Caco-2 (cell line): ENCODE results near the gene CCZ1. TPM values are rescaled to one million over a fixed set of nuclear protein-coding genes. Genes with fewer than 3 reads are reported as not detected.
"Not testable (repeated sequence)": the region's sequence is repeated elsewhere in the genome, so short reads cannot be mapped to it uniquely, and the experiment has no call there.

Experiments used
- BruUV-seq: library from RNA; stranded (reverse); fragments of 400-500 nt; replicated peaks from 2 replicates; lab custom pipeline; 2021; lab: Mats Ljungman, UMichigan
- CTCF ChIA-PET: fragments of 300-600 bp; sonication (Branson Sonifier 250); formaldehyde crosslinking; loops from one replicate; lab custom pipeline; 2022; ENCODE audit warnings: antibody characterized with exemption; lab: Charles Lee
- POLR2A ChIA-PET: fragments of 300-600 bp; sonication (Branson Sonifier 250); formaldehyde crosslinking; loops from one replicate; lab custom pipeline; 2022; ENCODE audit warnings: antibody characterized with exemption; lab: Charles Lee
- DNase-seq, 2 experiments: peaks; one replicate each; pipeline versions ENCODE4 v3.0.0 to v3.0.0-alpha.2; 2020 to 2022
- H3K27me3 ChIP-seq: replicated peaks from 2 replicates; pipeline ENCODE4 v1.6.0; 2011; ENCODE audit warnings: low read length; ENCODE audit not compliant: control insufficient read depth, insufficient read depth
- H3K36me3 ChIP-seq: 2 replicates; pipeline ENCODE4 v1.5.1; 2011; ENCODE audit warnings: low read length; ENCODE audit not compliant: control insufficient read depth, insufficient read depth
- H3K4me1 ChIP-seq: fragments of 250-450 bp; sonication (Bioruptor Pico); 2 replicates; pipeline ENCODE4 v1.5.1; 2020; ENCODE audit warnings: mild to moderate bottlenecking
- H3K4me3 ChIP-seq: 2 replicates; pipeline ENCODE4 v1.5.1; 2011; ENCODE audit warnings: low read depth, mild to moderate bottlenecking, control low read depth, low read length
- H3K9me3 ChIP-seq: fragments of 250-450 bp; sonication (Bioruptor Pico); 2 replicates; pipeline ENCODE4 v1.5.1; 2020; ENCODE audit warnings: mild to moderate bottlenecking, moderate library complexity
- H3K27ac Mint-ChIP-seq: one replicate; pipeline ENCODE4 v1.8.0; 2022; ENCODE audit warnings: mixed read lengths; ENCODE audit not compliant: unreplicated experiment
- H3K27me3 Mint-ChIP-seq: one replicate; pipeline ENCODE4 v1.8.0; 2022; ENCODE audit warnings: mixed read lengths; ENCODE audit not compliant: insufficient read depth, unreplicated experiment
- H3K36me3 Mint-ChIP-seq: one replicate; pipeline ENCODE4 v1.8.0; 2022; ENCODE audit warnings: mild to moderate bottlenecking, mixed read lengths; ENCODE audit not compliant: insufficient read depth, unreplicated experiment
- H3K4me1 Mint-ChIP-seq: one replicate; pipeline ENCODE4 v1.8.0; 2022; ENCODE audit warnings: low read depth, mixed read lengths; ENCODE audit not compliant: unreplicated experiment
- H3K4me3 Mint-ChIP-seq: one replicate; pipeline ENCODE4 v1.8.0; 2022; ENCODE audit warnings: mild to moderate bottlenecking, moderate library complexity, mixed read lengths; ENCODE audit not compliant: unreplicated experiment
- H3K9me3 Mint-ChIP-seq: one replicate; pipeline ENCODE4 v1.8.0; 2022; ENCODE audit warnings: mixed read lengths; ENCODE audit not compliant: unreplicated experiment
- intact Hi-C: fragments of 100-400 bp; cut with micrococcal nuclease; formaldehyde crosslinking; loops from one replicate; pipeline ENCODE4 v1.10.0; 2022; ENCODE audit not compliant: unreplicated experiment
- total RNA-seq: library from RNA; stranded (reverse); gene quantifications from 2 replicates; pipeline ENCODE4 v1.2.3, GENCODE V29; 2022
- TF ChIP-seq, protein P1 (sequence below), 2 experiments: fragments of 200-600 bp in 1 of 2; IDR thresholded peaks; 1 replicate in 1 of 2; 2 replicates in 1 of 2; pipeline versions ENCODE4 v1.5.1 to v1.8.0; 2011 to 2022; ENCODE audit warnings: antibody characterized with exemption in 1 of 2, control low read depth in 1 of 2, inconsistent platforms in 1 of 2, low read depth in 1 of 2, low read length in 1 of 2, mild to moderate bottlenecking in 1 of 2, moderate library complexity in 1 of 2; ENCODE audit not compliant: insufficient read depth in 1 of 2, severe bottlenecking in 1 of 2, unreplicated experiment in 1 of 2

Gene CCZ1
- total RNA-seq, 1 experiment from 2014 or later: 76.4 TPM

DNA sequence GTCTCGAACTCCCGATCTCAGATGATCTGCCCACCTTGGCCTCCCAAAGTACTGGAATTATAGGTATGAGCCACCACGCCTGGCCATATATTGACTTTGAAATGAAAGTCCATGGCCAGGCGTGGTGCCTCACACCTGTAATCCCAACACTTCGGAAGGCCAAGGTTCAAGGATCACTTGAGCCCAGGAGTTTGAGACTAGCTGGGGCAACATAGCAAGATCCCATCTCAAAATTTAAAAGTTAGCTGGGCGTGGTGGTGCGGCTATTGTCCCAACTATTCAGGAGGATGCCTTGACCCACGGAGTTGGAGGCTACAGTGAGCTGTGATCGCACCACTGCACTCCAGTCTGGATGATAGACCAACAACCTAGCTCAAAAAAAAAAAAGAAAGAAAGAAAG is 6.0 kb upstream of the CCZ1 start:
- no peaks in the 10 kb centered on the region for H3K9me3 Mint-ChIP-seq
- no TSS peak for BruUV-seq
- TF ChIP-seq, protein P1, sequence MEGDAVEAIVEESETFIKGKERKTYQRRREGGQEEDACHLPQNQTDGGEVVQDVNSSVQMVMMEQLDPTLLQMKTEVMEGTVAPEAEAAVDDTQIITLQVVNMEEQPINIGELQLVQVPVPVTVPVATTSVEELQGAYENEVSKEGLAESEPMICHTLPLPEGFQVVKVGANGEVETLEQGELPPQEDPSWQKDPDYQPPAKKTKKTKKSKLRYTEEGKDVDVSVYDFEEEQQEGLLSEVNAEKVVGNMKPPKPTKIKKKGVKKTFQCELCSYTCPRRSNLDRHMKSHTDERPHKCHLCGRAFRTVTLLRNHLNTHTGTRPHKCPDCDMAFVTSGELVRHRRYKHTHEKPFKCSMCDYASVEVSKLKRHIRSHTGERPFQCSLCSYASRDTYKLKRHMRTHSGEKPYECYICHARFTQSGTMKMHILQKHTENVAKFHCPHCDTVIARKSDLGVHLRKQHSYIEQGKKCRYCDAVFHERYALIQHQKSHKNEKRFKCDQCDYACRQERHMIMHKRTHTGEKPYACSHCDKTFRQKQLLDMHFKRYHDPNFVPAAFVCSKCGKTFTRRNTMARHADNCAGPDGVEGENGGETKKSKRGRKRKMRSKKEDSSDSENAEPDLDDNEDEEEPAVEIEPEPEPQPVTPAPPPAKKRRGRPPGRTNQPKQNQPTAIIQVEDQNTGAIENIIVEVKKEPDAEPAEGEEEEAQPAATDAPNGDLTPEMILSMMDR (IDR thresholded peaks at IDR 0.05; ENCODE audit: insufficient read depth in 1 of 2, low read depth in 1 of 2, low read length in 1 of 2, severe bottlenecking in 1 of 2, unreplicated experiment in 1 of 2): no peak
- POLR2A ChIA-PET: no interaction called here
- no peaks in the 10 kb centered on the region for H3K27me3 ChIP-seq
- no peaks in the 10 kb centered on the region for H3K4me1 ChIP-seq
- no peak overlapping the region for H3K4me3 ChIP-seq
- H3K4me3 Mint-ChIP-seq: no peak overlapping the region
- no peaks in the 10 kb centered on the region for H3K36me3 ChIP-seq
- H3K36me3 Mint-ChIP-seq: peaks cover under 1% of the 10 kb centered on the region
- H3K27ac Mint-ChIP-seq: no peak overlapping the region
- H3K27me3 Mint-ChIP-seq: no peaks in the 10 kb centered on the region
- intact Hi-C loops: no loop called here
- H3K4me1 Mint-ChIP-seq: no peaks in the 10 kb centered on the region
- CTCF ChIA-PET: no interaction called here
- no peaks in the 10 kb centered on the region for H3K9me3 ChIP-seq
- DNase-seq: no peak

DNA sequence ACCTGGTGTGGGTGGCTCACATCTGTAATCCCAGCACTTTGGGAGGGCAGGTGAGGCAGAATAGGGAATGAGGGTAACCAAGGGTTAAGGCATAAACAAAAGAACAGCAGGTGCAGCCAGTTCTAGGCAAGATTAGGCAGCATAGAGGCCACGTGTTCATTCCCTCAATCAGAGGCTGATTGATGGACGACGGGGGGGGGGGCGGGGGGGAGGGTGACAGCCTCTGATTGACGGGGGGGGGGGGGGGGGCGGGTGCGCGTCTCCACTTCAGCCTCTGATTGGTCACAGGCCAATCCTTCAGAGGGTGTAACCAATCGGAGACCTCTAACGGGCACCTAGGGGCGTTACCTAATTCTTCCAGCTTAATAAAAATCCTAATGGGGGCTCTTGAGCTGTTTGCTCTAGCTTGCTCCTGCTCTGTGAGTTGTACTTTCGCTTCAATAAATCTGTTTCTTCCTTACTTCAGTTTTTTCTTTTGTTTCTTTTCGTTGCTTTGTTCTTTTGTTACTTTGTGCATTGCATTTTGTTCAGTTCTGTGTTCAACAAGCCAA is 1.1 kb upstream of the CCZ1 start:
- H3K36me3 ChIP-seq, H3K9me3 ChIP-seq, BruUV-seq, H3K4me1 Mint-ChIP-seq, H3K9me3 Mint-ChIP-seq, H3K4me1 ChIP-seq, H3K27me3 Mint-ChIP-seq, intact Hi-C loops, H3K27me3 ChIP-seq, CTCF ChIA-PET, POLR2A ChIA-PET: not testable (repeated sequence)
- H3K27ac Mint-ChIP-seq: peak overlapping the region; percentile 70
- H3K4me3 ChIP-seq: peak overlapping the region; percentile 21
- peak in 1 of 2 experiments; percentile 21 for DNase-seq
- peaks cover 10% of the 10 kb centered on the region for H3K36me3 Mint-ChIP-seq
- peak overlapping the region; percentile 78 for H3K4me3 Mint-ChIP-seq

DNA sequence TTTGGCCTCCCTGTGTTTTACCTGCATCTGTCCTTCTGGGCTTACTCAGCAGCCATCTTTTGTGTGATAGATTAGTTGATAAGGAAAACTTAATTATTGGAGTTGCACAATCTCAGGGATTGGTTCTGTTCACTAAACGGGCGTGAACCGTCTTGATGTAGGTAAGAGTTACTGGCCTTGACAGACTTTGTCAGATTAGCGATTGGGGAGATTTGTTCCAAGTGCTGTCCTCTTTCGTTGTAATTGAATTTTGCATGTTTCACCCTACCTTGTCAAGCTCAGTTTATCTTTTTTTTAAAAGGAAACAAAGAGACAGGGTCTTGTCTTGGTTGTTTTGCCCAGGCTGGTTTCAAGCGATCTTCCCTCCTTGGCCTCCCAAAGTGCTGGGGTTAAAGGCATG is 4.5 kb downstream of the CCZ1 start:
- H3K9me3 ChIP-seq, BruUV-seq, DNase-seq, CTCF ChIA-PET, H3K36me3 Mint-ChIP-seq, H3K9me3 Mint-ChIP-seq, H3K27me3 ChIP-seq, POLR2A ChIA-PET, H3K27me3 Mint-ChIP-seq, H3K4me3 Mint-ChIP-seq, intact Hi-C loops, H3K27ac Mint-ChIP-seq, H3K4me1 ChIP-seq, H3K4me1 Mint-ChIP-seq, H3K4me3 ChIP-seq, H3K36me3 ChIP-seq: not testable (repeated sequence)

DNA sequence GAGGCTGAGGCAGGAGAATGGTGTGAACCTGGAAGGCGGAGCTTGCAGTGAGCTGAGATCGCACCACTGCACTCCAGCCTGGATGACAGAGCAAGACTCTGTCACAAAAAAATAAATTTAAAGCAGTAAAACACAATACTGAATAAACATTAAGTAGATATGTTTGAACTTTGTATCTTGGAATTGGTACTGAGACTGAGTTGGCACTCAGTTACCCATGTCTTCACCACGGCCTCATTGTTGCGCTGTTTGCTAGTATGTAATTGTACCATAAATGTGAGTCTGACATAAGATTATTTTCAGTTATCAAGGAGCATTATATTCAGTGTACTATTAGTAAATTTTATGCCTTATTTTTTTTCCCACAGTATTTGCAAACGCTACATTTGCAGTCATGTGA is 6.2 kb downstream of the CCZ1 start:
- H3K27me3 ChIP-seq, H3K27ac Mint-ChIP-seq, H3K36me3 ChIP-seq, CTCF ChIA-PET, intact Hi-C loops, H3K27me3 Mint-ChIP-seq, POLR2A ChIA-PET, H3K4me1 ChIP-seq, H3K36me3 Mint-ChIP-seq, H3K9me3 Mint-ChIP-seq, H3K4me1 Mint-ChIP-seq, H3K4me3 Mint-ChIP-seq, H3K9me3 ChIP-seq, H3K4me3 ChIP-seq, BruUV-seq, DNase-seq: not testable (repeated sequence)

DNA sequence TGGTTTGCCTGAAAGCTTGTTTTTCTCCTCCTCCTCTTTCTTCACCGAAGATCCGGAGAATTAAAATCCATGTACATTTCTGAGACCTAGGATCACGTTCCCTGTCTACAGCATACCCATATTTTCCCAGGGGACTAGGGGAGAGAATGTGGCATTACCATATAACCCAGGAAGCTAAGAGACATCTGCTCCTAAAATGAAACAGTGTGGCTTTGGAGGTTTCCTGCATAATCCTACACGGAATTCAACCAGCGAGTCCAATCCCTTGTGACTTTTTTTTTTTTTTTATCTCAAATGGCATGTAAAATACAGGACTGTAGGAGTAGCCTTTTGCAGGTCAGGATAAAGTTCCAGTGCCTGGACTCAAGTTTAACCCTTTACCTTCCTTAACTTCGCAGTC is 10.3 kb downstream of the CCZ1 start:
- CTCF ChIA-PET, H3K4me3 Mint-ChIP-seq, DNase-seq, H3K27ac Mint-ChIP-seq, POLR2A ChIA-PET, H3K4me1 ChIP-seq, H3K9me3 ChIP-seq, BruUV-seq, H3K36me3 ChIP-seq, H3K9me3 Mint-ChIP-seq, H3K4me3 ChIP-seq, H3K27me3 ChIP-seq, H3K36me3 Mint-ChIP-seq, intact Hi-C loops, H3K4me1 Mint-ChIP-seq, H3K27me3 Mint-ChIP-seq: not testable (repeated sequence)

DNA sequence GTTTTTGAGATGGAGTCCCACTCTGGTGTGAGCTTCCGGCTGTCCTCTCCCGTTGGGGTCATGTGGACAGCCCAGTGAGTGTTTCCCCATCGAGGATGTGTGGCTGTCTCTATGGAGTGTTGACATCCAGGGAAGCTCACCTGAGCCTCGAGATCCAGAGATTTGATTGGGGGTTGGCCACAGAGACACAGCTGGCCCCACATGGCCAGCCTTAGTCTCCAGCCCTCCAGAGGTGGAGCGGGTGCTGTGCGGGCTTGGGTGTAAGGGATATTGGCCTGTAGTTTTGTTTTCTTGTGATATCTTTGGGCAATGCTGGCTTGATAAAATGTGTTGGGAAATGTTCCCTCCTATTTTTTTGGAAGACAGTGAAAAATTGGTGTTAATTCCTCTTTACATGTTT is 18.0 kb downstream of the CCZ1 start:
- H3K27me3 Mint-ChIP-seq, H3K9me3 ChIP-seq, DNase-seq, H3K36me3 Mint-ChIP-seq, CTCF ChIA-PET, H3K4me1 Mint-ChIP-seq, H3K4me3 ChIP-seq, POLR2A ChIA-PET, H3K4me1 ChIP-seq, H3K4me3 Mint-ChIP-seq, BruUV-seq, H3K9me3 Mint-ChIP-seq, H3K27ac Mint-ChIP-seq, intact Hi-C loops, H3K36me3 ChIP-seq, H3K27me3 ChIP-seq: not testable (repeated sequence)
